Astrocyte of the cerebellum (primary cell): ENCODE data around the gene ANLN.

ENCODE experiments used
- DNase-seq: peaks from one replicate; pipeline ENCODE4 v3.0.0-alpha.2; 2011; ENCODE audit warnings: low read depth
- H3K4me3 ChIP-seq: 2 replicates; pipeline ENCODE4 v1.5.1; 2011; ENCODE audit warnings: mild to moderate bottlenecking, low read depth, low read length, moderate library complexity
- in situ Hi-C: cut with HindIII; loops from 2 replicates; pipeline ENCODE4 v1.10.0; 2017; ENCODE audit warnings: low sequenced_read_pairs
- TF ChIP-seq, protein P1 (sequence below): IDR thresholded peaks from 2 replicates; pipeline ENCODE4 v1.5.1; 2012; ENCODE audit warnings: low read length, low read depth, moderate library complexity, mild to moderate bottlenecking; ENCODE audit errors: missing control alignments

The ANLN gene

DNA sequence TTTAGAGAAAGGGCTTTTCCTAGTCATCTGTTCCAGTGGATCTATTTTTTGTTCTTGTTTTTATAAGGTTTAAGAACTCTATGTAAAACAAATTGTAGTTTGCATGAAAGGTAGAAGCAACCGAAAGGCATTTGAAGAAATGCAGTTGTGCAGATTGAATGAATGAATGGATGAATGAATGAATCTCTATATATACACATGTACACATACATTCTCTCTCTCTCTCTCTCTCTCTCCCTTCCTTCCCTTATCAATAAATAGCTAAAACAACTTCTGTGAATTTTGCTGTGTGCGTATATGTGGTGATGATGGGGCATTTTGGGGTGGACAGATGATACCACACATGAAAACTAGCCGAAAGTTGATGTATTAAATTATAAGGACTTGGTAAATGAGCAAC, 32.4 kb downstream of the ANLN start:
- no peak for DNase-seq
- in situ Hi-C loops, result no loop called here
- H3K4me3 ChIP-seq, result no peak overlapping the region
- TF ChIP-seq, protein P1, sequence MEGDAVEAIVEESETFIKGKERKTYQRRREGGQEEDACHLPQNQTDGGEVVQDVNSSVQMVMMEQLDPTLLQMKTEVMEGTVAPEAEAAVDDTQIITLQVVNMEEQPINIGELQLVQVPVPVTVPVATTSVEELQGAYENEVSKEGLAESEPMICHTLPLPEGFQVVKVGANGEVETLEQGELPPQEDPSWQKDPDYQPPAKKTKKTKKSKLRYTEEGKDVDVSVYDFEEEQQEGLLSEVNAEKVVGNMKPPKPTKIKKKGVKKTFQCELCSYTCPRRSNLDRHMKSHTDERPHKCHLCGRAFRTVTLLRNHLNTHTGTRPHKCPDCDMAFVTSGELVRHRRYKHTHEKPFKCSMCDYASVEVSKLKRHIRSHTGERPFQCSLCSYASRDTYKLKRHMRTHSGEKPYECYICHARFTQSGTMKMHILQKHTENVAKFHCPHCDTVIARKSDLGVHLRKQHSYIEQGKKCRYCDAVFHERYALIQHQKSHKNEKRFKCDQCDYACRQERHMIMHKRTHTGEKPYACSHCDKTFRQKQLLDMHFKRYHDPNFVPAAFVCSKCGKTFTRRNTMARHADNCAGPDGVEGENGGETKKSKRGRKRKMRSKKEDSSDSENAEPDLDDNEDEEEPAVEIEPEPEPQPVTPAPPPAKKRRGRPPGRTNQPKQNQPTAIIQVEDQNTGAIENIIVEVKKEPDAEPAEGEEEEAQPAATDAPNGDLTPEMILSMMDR, result no peak

DNA sequence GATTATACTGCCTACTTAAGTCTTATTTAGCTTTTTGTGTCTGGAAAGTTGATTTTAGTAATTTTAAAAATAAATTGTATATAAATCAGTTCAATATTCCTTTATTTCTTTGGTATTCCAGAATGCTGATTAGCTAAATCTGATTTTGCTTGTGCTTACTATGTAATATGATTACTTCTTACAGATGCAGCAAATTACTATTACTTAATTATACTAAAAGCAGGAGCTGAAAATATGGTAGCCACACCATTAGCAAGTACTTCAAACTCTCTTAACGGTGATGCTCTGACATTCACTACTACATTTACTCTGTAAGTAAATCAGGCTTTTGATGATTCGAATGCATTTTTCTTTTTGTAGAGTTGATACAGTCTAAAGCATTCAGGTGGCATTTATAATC, 34.0 kb downstream of the ANLN start:
- no peak for DNase-seq
- TF ChIP-seq, protein P1, result no peak

DNA sequence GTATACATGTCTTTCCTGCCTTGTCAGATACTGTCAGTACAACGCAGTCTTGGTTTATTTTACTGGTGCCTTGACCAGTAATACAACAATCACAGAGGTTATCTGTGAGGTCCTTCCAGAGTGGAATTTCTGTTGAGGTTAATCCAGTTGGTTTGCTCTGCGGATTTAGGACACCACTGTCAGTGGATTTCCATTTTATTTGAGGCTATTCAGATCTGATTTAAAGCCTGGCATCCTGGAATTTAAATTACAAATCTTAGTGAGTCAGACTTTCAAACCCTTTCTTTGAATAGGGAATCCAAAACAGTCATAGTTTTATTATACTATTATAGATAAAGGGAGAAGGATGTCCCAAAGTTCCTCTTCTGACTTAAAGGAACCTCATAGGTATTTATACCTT, 40.5 kb downstream of the ANLN start:
- H3K4me3 ChIP-seq, result no peak overlapping the region
- in situ Hi-C loops, result no loop called here
- no peak for DNase-seq
- TF ChIP-seq, protein P1, result no peak

More for the DNA sequence above, 34.0 kb downstream of the ANLN start:
- in situ Hi-C loops, result no loop called here
- H3K4me3 ChIP-seq, result no peak overlapping the region

DNA sequence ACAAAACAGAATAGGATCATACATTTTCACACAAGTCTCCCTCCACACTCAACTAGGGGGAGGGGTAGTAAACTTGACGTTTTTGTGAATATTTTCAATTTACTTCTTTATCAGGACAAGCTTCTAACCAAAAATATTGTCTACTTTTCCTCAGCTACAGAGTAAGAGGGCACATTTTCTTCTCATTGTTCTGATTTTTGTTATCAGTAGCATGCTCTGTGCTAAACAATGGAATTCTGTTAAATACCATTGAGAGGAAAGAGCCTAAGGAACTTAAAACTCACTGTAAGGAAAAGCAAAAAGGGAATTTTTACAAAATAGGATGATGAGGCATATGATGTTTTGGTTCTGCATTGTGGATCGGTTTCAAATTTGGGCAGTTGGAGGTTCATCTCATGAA, 41.2 kb downstream of the ANLN start:
- TF ChIP-seq, protein P1, result no peak
- no peak overlapping the region for H3K4me3 ChIP-seq
- no peak for DNase-seq
- in situ Hi-C loops, result no loop called here

DNA sequence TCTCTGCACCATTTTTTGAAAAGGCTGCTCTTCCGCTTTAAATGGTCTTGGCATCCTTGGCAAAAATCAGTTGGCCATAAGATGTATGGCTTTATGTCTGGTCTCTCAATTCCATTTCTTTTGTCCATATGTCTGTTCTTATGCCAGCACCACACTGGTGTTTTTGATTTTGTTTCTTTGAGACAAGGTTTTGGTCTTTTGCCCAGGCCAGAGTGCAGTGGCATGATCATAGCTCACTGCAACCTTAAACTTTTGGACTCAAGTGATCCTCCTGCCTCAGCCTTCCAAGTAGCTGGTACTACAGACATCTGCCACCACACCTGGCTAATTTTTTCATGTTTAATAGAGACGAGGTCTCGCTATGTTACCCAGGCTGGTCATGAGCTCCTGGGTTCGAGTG, 48.5 kb downstream of the ANLN start:
- no peak for DNase-seq
- TF ChIP-seq, protein P1, result no peak
- H3K4me3 ChIP-seq, result no peak overlapping the region
- in situ Hi-C loops, result no loop called here

DNA sequence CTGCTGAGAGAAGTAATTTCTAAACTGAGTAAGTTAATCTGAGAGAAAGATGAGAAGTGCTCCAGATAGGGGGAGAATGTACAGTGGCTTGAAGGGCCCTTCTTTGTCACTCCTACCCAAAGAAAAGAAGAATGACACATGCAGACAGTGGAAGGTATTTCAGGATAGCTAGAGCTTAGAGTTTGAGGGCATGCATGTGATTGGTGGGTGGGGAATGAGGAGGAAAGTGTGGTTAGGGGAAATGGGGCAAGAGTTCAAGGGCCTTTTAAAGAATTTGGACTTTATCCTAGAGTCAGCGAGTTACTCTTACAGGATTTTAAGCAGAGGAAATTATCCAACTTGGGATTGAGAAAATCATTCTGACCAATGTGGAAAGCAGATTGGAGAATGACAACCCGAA, 50.0 kb downstream of the ANLN start:
- H3K4me3 ChIP-seq, result no peak overlapping the region
- DNase-seq, result no peak
- TF ChIP-seq, protein P1, result no peak
- in situ Hi-C loops, result no loop called here

DNA sequence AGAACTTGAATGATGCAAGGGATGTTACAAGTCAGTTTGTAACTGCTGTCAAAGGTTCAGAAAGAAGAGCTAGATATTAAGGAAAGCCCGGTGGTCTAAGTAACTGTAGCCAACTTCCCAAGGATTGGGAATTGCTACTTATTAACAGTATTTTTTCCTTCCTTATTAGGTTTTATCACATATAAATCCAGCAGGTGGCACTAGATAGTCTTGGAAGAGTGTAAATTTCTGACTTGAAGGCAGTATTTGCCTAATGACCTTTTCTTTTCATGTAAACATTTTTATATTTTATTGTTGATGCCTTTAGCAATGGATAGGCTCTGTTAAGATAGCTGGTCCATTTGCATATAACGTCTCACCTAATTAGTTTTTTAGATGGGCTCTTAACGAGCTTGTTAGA, 51.2 kb downstream of the ANLN start:
- in situ Hi-C loops, result no loop called here
- H3K4me3 ChIP-seq, result no peak overlapping the region
- peak; percentile 13 for DNase-seq

More for the DNA sequence above, 51.2 kb downstream of the ANLN start:
- TF ChIP-seq, protein P1, result peak; percentile 36
